ENCODE results near the gene CRTC3.
"Not testable (repeated sequence)": the region's sequence is repeated elsewhere in the genome, so short reads cannot be mapped to it uniquely, and the experiment has no call there.

The CRTC3 gene

DNA sequence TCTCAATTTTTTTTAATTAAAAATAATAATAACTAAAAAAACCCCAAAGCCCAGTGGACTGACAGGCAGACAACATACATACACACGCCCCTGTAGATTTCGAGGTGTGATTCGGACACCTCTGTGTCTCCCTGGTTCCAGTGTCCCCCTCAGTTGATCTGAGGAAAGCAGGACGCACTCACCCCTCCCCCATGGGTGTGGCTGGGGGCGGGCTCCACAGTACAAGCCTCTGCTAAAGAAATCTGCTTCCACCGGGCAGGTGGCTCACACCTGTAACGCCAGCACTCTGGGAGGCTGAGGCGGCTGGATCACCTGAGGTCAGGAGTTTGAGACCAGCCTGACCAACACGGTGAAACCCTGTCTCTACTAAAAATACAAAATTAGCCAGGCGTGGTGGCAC is 153.6 kb downstream of the CRTC3 start:
- TF ChIP-seq, protein P1, sequence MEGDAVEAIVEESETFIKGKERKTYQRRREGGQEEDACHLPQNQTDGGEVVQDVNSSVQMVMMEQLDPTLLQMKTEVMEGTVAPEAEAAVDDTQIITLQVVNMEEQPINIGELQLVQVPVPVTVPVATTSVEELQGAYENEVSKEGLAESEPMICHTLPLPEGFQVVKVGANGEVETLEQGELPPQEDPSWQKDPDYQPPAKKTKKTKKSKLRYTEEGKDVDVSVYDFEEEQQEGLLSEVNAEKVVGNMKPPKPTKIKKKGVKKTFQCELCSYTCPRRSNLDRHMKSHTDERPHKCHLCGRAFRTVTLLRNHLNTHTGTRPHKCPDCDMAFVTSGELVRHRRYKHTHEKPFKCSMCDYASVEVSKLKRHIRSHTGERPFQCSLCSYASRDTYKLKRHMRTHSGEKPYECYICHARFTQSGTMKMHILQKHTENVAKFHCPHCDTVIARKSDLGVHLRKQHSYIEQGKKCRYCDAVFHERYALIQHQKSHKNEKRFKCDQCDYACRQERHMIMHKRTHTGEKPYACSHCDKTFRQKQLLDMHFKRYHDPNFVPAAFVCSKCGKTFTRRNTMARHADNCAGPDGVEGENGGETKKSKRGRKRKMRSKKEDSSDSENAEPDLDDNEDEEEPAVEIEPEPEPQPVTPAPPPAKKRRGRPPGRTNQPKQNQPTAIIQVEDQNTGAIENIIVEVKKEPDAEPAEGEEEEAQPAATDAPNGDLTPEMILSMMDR (IDR thresholded peaks at IDR 0.05; ENCODE audit: low read depth, low read length, missing control alignments): no peak
- H3K4me3 ChIP-seq (ENCODE audit: low read depth, low read length): no peak overlapping the region
- DNase-seq (ENCODE audit: low read depth): no peak

DNA sequence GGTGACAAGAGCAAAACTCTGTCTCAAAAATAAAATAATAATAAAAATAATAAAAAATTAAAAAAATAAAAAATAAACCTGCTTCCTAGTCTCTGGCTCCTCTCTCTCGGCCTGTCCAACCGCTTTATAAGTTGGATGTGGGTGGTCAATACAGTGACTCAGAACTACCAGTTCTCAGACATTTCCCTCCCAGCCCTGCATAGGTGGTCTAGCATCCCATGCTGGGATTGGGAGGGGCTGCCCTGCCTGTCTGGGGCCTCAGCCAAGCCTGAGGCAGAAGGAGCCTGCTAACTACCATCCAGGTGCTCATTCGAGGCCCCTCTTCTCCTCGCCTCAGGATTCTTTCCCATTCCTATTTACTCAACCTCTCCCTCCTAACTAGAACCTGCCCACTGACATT is 154.2 kb downstream of the CRTC3 start:
- DNase-seq (ENCODE audit: low read depth): no peak
- TF ChIP-seq, protein P1 (IDR thresholded peaks at IDR 0.05; ENCODE audit: low read depth, low read length, missing control alignments): no peak

DNA sequence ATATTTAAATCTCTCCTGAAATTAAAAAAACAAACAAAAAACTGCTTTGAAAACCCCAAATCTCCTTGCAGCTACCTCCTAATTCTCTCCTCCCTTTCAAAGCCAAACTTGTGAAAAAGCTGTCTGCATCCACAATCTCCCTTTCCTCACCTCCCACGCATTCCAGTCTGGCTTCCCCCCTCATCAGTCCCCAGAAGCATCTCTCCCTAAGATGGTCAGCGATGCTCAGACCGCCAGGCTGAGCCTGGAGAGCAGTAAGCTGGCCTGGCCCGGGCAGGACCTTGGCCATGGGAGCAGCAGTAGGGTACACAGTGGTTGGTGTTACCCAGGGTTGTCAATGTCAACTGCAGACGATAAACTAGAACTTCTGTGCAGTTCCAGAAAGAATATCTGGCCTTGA is 154.6 kb downstream of the CRTC3 start:
- TF ChIP-seq, protein P1 (IDR thresholded peaks at IDR 0.05; ENCODE audit: low read depth, low read length, missing control alignments): no peak
- H3K4me3 ChIP-seq (ENCODE audit: low read depth, low read length): no peak overlapping the region
- DNase-seq (ENCODE audit: low read depth): no peak

More for the DNA sequence above, 154.2 kb downstream of the CRTC3 start:
- H3K4me3 ChIP-seq (ENCODE audit: low read depth, low read length): no peak overlapping the region

GRCh38 chr15:90685591-90686434 is 156.1 kb downstream of the CRTC3 start:
- DNase-seq (ENCODE audit: low read depth): no peak
- TF ChIP-seq, protein P1 (IDR thresholded peaks at IDR 0.05; ENCODE audit: low read depth, low read length, missing control alignments): no peak
- no peak overlapping the region for H3K4me3 ChIP-seq (ENCODE audit: low read depth, low read length)

DNA sequence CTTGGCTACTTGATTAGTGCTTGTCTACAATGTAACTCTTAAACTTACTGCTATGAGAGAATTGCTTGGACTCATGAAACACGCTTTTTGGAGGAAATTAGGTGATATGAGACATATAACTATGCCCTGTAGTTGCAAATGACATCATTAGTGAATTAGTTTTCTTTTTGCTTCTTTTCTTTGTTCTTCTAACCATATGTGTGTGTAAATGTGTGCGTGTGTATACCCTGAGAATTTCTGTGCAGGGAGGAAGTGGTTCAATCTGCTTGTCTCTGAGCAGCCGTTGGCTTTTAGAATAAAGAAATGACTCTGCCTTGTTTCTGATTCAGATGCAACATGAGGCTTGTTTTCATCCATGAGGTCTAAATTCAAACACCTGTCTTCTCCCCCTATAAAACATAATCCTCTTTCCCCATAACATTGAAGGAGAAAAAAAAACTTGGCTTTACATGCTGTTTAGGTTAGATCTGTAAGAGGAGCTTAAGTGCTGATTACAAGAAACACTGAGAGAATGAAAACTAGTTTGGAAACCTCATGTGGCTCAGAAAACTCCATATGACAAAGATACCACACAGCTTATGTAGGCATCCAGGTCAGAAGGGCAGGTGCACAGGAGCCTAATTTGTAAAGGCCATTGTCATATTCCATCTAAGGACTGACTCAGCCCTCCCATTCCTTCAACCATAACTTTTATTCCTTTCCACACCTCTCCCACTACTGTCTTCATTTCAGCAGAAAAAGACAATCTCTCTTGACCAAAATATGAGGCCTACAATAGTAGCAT is 156.9 kb downstream of the CRTC3 start:
- H3K4me3 ChIP-seq (ENCODE audit: low read depth, low read length): no peak overlapping the region
- peak; percentile 86 for DNase-seq (ENCODE audit: low read depth)
- TF ChIP-seq, protein P1 (IDR thresholded peaks at IDR 0.05; ENCODE audit: low read depth, low read length, missing control alignments): no peak

DNA sequence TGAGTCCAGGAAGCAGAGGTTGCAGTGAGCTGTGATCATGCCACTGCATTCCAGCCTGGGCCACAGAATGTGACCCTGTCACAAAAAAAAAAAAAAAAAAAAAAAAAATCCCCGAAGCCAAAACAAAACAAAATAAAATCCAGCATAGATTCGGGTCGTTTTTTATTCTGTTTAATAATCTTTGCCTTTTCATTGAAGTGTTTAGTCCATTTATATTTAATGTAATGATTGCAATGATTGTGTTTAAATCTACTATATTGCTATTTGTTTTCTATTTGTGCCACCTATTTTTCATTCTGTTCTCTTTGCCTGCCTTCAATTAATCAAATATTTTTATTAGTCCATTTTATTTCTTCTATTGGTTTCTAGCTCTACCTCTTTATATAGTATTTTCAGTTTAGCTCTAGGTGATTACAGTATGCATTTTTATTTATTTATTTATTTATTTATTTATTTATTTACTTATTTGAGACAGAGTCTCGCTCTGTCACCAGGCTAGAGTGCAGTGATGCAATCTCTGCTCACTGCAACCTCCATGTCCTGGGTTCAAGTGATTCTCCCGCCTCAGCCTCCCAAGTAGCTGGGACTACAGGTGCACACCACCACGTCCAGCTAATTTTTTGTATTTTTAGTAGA is 159.7 kb downstream of the CRTC3 start:
- not testable (repeated sequence) for DNase-seq (ENCODE audit: low read depth); H3K4me3 ChIP-seq (ENCODE audit: low read depth, low read length)

DNA sequence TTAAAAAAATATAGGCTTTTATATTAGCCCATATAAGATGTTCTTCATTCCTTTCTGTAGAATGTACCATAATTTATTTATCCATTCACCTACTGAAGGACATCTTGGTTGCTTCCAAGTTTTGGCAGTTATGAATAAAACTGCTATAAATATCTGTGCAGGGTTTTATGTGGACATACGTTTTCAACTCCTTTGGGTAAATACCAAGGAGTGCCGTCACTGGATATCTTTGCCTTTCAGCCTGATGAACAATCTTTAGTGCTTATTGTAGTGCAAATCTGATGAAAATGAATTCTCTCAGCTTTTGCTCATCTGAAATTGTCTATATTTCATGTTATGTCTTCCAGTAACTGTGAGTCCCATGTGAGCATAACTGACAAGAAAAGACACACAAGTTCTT is 160.9 kb downstream of the CRTC3 start:
- no peak for DNase-seq (ENCODE audit: low read depth)
- no peak overlapping the region for H3K4me3 ChIP-seq (ENCODE audit: low read depth, low read length)
- TF ChIP-seq, protein P1 (IDR thresholded peaks at IDR 0.05; ENCODE audit: low read depth, low read length, missing control alignments): no peak
